ENCODE data around the gene GPSM3. TPM values are rescaled to one million over a fixed set of nuclear protein-coding genes. Genes with fewer than 3 reads are reported as not detected.
A peak's percentile ranks its signal among the peaks of the same experiment; 100 is the strongest.
"Not testable (repeated sequence)": the region's sequence is repeated elsewhere in the genome, so short reads cannot be mapped to it uniquely, and the experiment has no call there.

Gene GPSM3
- polyA plus RNA-seq, 1 experiment: 4.7 TPM

DNA sequence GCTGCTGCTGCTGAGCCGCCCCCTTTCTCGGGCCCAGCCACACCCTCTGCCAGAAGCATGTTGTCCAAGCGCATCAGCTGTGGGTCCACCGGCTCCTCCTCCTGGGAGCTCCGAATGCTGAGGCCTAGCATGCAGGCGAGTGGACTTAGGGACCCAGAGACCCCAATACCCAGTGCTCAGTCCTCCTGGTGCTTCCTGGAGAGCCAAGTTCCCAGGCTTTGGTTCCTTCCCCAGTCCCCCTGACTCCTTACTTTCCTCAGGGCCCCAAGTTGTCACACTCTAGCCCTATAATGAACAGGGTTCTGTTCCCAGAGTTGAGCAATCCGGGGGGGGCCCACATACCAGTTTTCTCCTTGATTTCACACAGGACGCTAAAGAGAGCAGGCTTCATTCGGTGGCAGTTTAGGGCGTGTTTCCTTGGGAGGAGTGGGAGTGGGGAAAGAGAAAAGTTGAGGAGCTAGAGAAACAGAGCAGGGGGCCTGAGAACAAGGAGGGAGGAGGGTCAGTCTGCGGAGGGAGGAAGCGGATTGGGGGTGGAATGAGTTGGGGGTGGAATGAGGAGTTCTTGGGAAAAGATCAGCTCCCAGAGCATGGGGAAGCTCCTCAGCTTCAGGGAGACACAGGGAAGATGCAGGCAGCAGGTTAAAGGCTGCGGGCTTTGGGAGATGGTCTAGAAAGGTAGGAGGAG lies 3.9 kb downstream of the GPSM3 start:
- ChIA-PET POLR2A (interaction anchor here (0.5 to 1.6 kb wide), 2 partner anchors 11 to 354 kb away, joined by 3 to 11 read pairs; no protein-coding TSS in a partner anchor), CTCF (interaction anchor here (0.6 to 0.9 kb wide), 2 partner anchors 44 to 70 kb away, joined by 4 to 5 read pairs; no protein-coding TSS in a partner anchor)
- H3K4me3 ChIP-seq (ENCODE audit: low read depth, low read length): peak overlapping the region; percentile 82
- peaks cover 4% of the 10 kb centered on the region; the same call in 1 of the 2 replicates for H3K9me3 ChIP-seq (ENCODE audit: control insufficient read depth, insufficient read depth, low read length)
- peak overlapping the region; percentile 61 for H3K27ac ChIP-seq (ENCODE audit: low read depth, low read length)
- no peak; the same call in 1 of the 2 replicates for TF ChIP-seq CTCF (IDR thresholded peaks at IDR 0.05; ENCODE audit: low read depth, low read length)
- no peaks in the 10 kb centered on the region for H3K27me3 ChIP-seq (ENCODE audit: control insufficient read depth, insufficient read depth, low read length)
- DNase-seq (ENCODE audit: low read depth, low spot score): no peak

DNA sequence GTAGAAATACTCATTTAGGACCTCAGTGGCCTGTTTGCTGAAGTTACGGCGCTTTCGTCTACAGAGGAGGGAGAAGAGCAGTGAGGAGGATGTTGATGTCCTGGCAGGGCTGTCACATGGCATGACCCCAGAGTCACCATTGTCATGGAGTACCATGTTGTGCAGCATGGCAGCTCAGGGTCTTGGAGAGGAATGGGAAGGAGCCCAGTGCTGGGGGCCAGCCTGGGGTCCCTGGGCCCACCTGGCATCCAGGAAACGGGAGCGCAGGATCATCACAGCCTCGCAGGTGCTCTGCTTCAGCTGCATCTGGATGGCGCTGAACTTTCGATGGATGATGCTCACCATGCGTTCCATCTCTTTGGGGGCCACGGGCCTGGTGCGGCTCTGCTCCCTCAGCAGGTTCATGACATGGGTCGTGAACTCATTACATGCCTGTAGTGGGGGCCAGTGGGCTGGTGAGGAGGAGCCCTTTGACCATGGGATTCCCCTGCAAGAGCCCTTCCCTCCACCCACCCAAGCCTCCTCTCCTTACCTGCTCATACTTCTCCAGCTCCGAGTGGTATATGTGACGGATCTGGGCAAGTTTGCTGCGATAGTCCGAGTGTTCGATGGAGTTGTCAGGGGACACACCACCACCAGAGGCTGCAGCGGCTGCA lies 4.6 kb downstream of the GPSM3 start:
- not testable (repeated sequence) for H3K27ac ChIP-seq (ENCODE audit: low read depth, low read length); H3K9me3 ChIP-seq (ENCODE audit: control insufficient read depth, insufficient read depth, low read length); H3K27me3 ChIP-seq (ENCODE audit: control insufficient read depth, insufficient read depth, low read length); DNase-seq (ENCODE audit: low read depth, low spot score)
- 0 out of 2 replicates have a peak, but pooled peaks have one; percentile 3 for TF ChIP-seq CTCF (IDR thresholded peaks at IDR 0.05; ENCODE audit: low read depth, low read length)
- CTCF ChIA-PET: interaction anchor here (0.6 kb wide), 1 partner anchor 45 kb away, joined by 5 read pairs; no protein-coding TSS in a partner anchor
- POLR2A ChIA-PET: interaction anchor here (0.5 to 0.9 kb wide), 2 partner anchors 11 to 354 kb away, joined by 3 to 4 read pairs; no protein-coding TSS in a partner anchor
- peak overlapping the region; percentile 82 for H3K4me3 ChIP-seq (ENCODE audit: low read depth, low read length)

- Histone ChIP-seq H3K9me3 (ENCODE audit: control insufficient read depth, insufficient read depth, low read length) (peaks cover 4% of the 10 kb centered on the region; the same call in 1 of the 2 replicates), H3K27ac (ENCODE audit: low read depth, low read length) (no peak overlapping the region), H3K27me3 (ENCODE audit: control insufficient read depth, insufficient read depth, low read length) (no peaks in the 10 kb centered on the region), H3K4me3 (ENCODE audit: low read depth, low read length) (no peak overlapping the region)
- ChIA-PET CTCF (interaction anchor here (2.1 kb wide), 1 partner anchor 8 kb away, joined by 17 read pairs; no protein-coding TSS in a partner anchor), POLR2A (interaction anchor here (0.9 kb wide), 1 partner anchor 10 kb away, joined by 4 read pairs; no protein-coding TSS in a partner anchor)
- no peak for DNase-seq (ENCODE audit: low read depth, low spot score)
- TF ChIP-seq CTCF (IDR thresholded peaks at IDR 0.05; ENCODE audit: low read depth, low read length): no peak
Observed at GRCh38 chr6:32187009-32187709, 5.3 kb downstream of the GPSM3 start.

GRCh38 chr6:32186151-32186840 lies 6.1 kb downstream of the GPSM3 start:
- H3K27me3 ChIP-seq (ENCODE audit: control insufficient read depth, insufficient read depth, low read length); DNase-seq (ENCODE audit: low read depth, low spot score); H3K4me3 ChIP-seq (ENCODE audit: low read depth, low read length); POLR2A ChIA-PET; H3K9me3 ChIP-seq (ENCODE audit: control insufficient read depth, insufficient read depth, low read length): not testable (repeated sequence)
- CTCF ChIA-PET: interaction anchor here (2.1 kb wide), 1 partner anchor 9 kb away, joined by 17 read pairs; no protein-coding TSS in a partner anchor
- peak overlapping the region; percentile 31 for H3K27ac ChIP-seq (ENCODE audit: low read depth, low read length)

GRCh38 chr6:32185681-32186131 lies 6.7 kb downstream of the GPSM3 start:
- H3K4me3 ChIP-seq (ENCODE audit: low read depth, low read length); H3K9me3 ChIP-seq (ENCODE audit: control insufficient read depth, insufficient read depth, low read length); H3K27me3 ChIP-seq (ENCODE audit: control insufficient read depth, insufficient read depth, low read length); H3K27ac ChIP-seq (ENCODE audit: low read depth, low read length); POLR2A ChIA-PET: not testable (repeated sequence)
- DNase-seq (ENCODE audit: low read depth, low spot score): peak; percentile 67
- CTCF ChIA-PET: interaction anchor here (2.1 kb wide), 1 partner anchor 10 kb away, joined by 17 read pairs; no protein-coding TSS in a partner anchor

Measured in AG04450 (cell line).